WTC11 (cell line): Measurements from ENCODE around the gene DYNLRB1. TPM values are rescaled to one million over a fixed set of nuclear protein-coding genes. Genes with fewer than 3 reads are reported as not detected.

ENCODE experiments used
- ATAC-seq: fragments of 200-7000 bp; cut with Tn5 transposase; 2 replicates; pipeline ENCODE4 v1.10.0; 2021; ENCODE audit warnings: mild to moderate bottlenecking, moderate library complexity
- CTCF ChIA-PET: fragments of 300-600 bp; sonication (Branson Sonifier 250); formaldehyde crosslinking; loops from one replicate; lab custom pipeline; 2021; ENCODE audit warnings: antibody characterized with exemption; lab: Charles Lee
- POLR2A ChIA-PET: fragments of 350-600 bp; sonication (Branson Sonifier 250); formaldehyde crosslinking; loops from one replicate; lab custom pipeline; 2021; ENCODE audit warnings: antibody characterized with exemption; lab: Charles Lee
- DNase-seq: peaks from one replicate; pipeline ENCODE4 v3.0.0; 2021; ENCODE audit warnings: low spot score
- H3K27ac Mint-ChIP-seq: 2 replicates; pipeline ENCODE4 v1.8.0; 2021; ENCODE audit warnings: mixed read lengths
- H3K27me3 Mint-ChIP-seq: 2 replicates; pipeline ENCODE4 v1.8.0; 2021; ENCODE audit warnings: low read depth, mild to moderate bottlenecking, moderate library complexity, mixed read lengths
- H3K36me3 Mint-ChIP-seq: 2 replicates; pipeline ENCODE4 v1.8.0; 2021; ENCODE audit warnings: mixed read lengths
- H3K4me1 Mint-ChIP-seq: 2 replicates; pipeline ENCODE4 v1.8.0; 2022; ENCODE audit warnings: mixed read lengths
- H3K4me3 Mint-ChIP-seq: 2 replicates; pipeline ENCODE4 v1.8.0; 2021; ENCODE audit warnings: mild to moderate bottlenecking, moderate library complexity, mixed read lengths
- H3K9me3 Mint-ChIP-seq: 2 replicates; pipeline ENCODE4 v1.8.0; 2021; ENCODE audit warnings: mixed read lengths
- ATF1 ChIP-seq: sonication (generic); formaldehyde crosslinking; IDR thresholded peaks from 2 replicates; pipeline ENCODE4 v1.8.1; 2023; ENCODE audit warnings: mild to moderate bottlenecking, moderate library complexity, missing genetic modification reagents
- ATF2 ChIP-seq: sonication (generic); formaldehyde crosslinking; IDR thresholded peaks from 2 replicates; pipeline ENCODE4 v1.8.1; 2022; ENCODE audit warnings: low read depth, missing genetic modification reagents, borderline replicate concordance
- CDX4 ChIP-seq: fragments of 250-450 bp; sonication (Bioruptor Pico); IDR thresholded peaks from 2 replicates; pipeline ENCODE4 v1.9.0; 2021; ENCODE audit warnings: moderate library complexity, mild to moderate bottlenecking, inconsistent platforms, borderline replicate concordance
- ESRRA ChIP-seq: sonication (generic); formaldehyde crosslinking; IDR thresholded peaks from 2 replicates; pipeline ENCODE4 v1.8.1; 2022; ENCODE audit warnings: mild to moderate bottlenecking, missing genetic modification reagents, borderline replicate concordance
- ETV6 ChIP-seq: sonication (generic); formaldehyde crosslinking; IDR thresholded peaks from 2 replicates; pipeline ENCODE4 v1.8.1; 2022; ENCODE audit warnings: mild to moderate bottlenecking, missing genetic modification reagents
- FOXJ3 ChIP-seq: sonication (generic); formaldehyde crosslinking; IDR thresholded peaks from 2 replicates; pipeline ENCODE4 v1.9.0; 2021; ENCODE audit warnings: missing genetic modification reagents, mild to moderate bottlenecking, borderline replicate concordance
- GRHL2 ChIP-seq: fragments of 250-450 bp; sonication (Bioruptor Pico); IDR thresholded peaks from 2 replicates; pipeline ENCODE4 v1.8.0; 2022; ENCODE audit warnings: mild to moderate bottlenecking, moderate library complexity; ENCODE audit not compliant: insufficient replicate concordance, severe bottlenecking
- HMGA2 ChIP-seq: fragments of 250-450 bp; sonication (Bioruptor Pico); IDR thresholded peaks from 2 replicates; pipeline ENCODE4 v1.4.0; 2021; ENCODE audit warnings: mild to moderate bottlenecking, moderate library complexity
- KAT7 ChIP-seq: sonication (generic); formaldehyde crosslinking; IDR thresholded peaks from 2 replicates; pipeline ENCODE4 v1.8.1; 2023; ENCODE audit warnings: missing genetic modification reagents, mild to moderate bottlenecking, borderline replicate concordance
- MAX ChIP-seq: sonication (generic); formaldehyde crosslinking; IDR thresholded peaks from 2 replicates; pipeline ENCODE4 v1.8.0; 2022; ENCODE audit warnings: mild to moderate bottlenecking, missing genetic modification reagents
- MYBL2 ChIP-seq: sonication (generic); formaldehyde crosslinking; IDR thresholded peaks from 2 replicates; pipeline ENCODE4 v1.8.1; 2023; ENCODE audit warnings: mild to moderate bottlenecking, moderate library complexity, missing genetic modification reagents
- NFYB ChIP-seq: sonication (generic); formaldehyde crosslinking; conservative IDR thresholded peaks from 2 replicates; pipeline ENCODE4 v1.8.0; 2022; ENCODE audit warnings: low read depth, missing genetic modification reagents
- NR3C1 ChIP-seq: sonication (generic); formaldehyde crosslinking; conservative IDR thresholded peaks from 2 replicates; pipeline ENCODE4 v1.8.1; 2023; ENCODE audit warnings: low read depth, mild to moderate bottlenecking, missing genetic modification reagents
- SMAD3 ChIP-seq: sonication (generic); formaldehyde crosslinking; IDR thresholded peaks from 2 replicates; pipeline ENCODE4 v1.8.0; 2022; ENCODE audit warnings: missing genetic modification reagents, mild to moderate bottlenecking, borderline replicate concordance
- SMAD4 ChIP-seq: sonication (generic); formaldehyde crosslinking; IDR thresholded peaks from 2 replicates; pipeline ENCODE4 v1.8.0; 2022; ENCODE audit warnings: mild to moderate bottlenecking, missing genetic modification reagents
- ZNF219 ChIP-seq: sonication (generic); formaldehyde crosslinking; IDR thresholded peaks from 2 replicates; pipeline ENCODE4 v1.8.0; 2023; ENCODE audit warnings: missing genetic modification reagents, mild to moderate bottlenecking, borderline replicate concordance
- ZNF425 ChIP-seq: fragments of 250-450 bp; sonication (Bioruptor Pico); conservative IDR thresholded peaks from 2 replicates; pipeline ENCODE4 v1.9.0; 2021; ENCODE audit warnings: mild to moderate bottlenecking
- ZNF532 ChIP-seq: fragments of 250-450 bp; sonication (Bioruptor Pico); IDR thresholded peaks from 2 replicates; pipeline ENCODE4 v1.9.0; 2021; ENCODE audit warnings: mild to moderate bottlenecking, borderline replicate concordance
- ZSCAN18 ChIP-seq: fragments of 250-450 bp; sonication (Bioruptor Pico); IDR thresholded peaks from 2 replicates; pipeline ENCODE4 v2.1.2; 2022; ENCODE audit warnings: mild to moderate bottlenecking, moderate library complexity
- total RNA-seq: library from RNA; stranded (reverse); gene quantifications from 3 replicates; pipeline ENCODE4 v1.2.3, GENCODE V29; 2021

The DYNLRB1 gene
- total RNA-seq, 1 experiment from 2014 or later = 99.3 TPM

- Mint-ChIP-seq H3K27me3 (no peaks in the 10 kb centered on the region), H3K27ac (no peak overlapping the region), H3K4me1 (no peaks in the 10 kb centered on the region), H3K4me3 (no peak overlapping the region), H3K9me3 (no peaks in the 10 kb centered on the region), H3K36me3 (peaks cover 40% of the 10 kb centered on the region)
- ATAC-seq = no peak
- no peak for DNase-seq
- no peak for TF ChIP-seq GRHL2 (CRISPR knock-in tag)
- TF ChIP-seq MYBL2 (CRISPR knock-in tag) = no peak
- no peak for TF ChIP-seq ZSCAN18 (CRISPR knock-in tag)
- TF ChIP-seq ZNF532 = no peak
- TF ChIP-seq ATF2 (CRISPR knock-in tag) = no peak
- no peak for TF ChIP-seq NFYB (CRISPR knock-in tag)
- TF ChIP-seq ZNF219 = no peak
- TF ChIP-seq ATF1 = no peak
- no peak for TF ChIP-seq SMAD3 (CRISPR knock-in tag)
- no peak for TF ChIP-seq MAX
- no peak for TF ChIP-seq ESRRA (CRISPR knock-in tag)
- ChIA-PET POLR2A (no interaction called here), CTCF (interaction anchor here (1.5 to 2.7 kb wide), 2 partner anchors 9 to 220 kb away, joined by 5 to 12 read pairs; no protein-coding TSS in a partner anchor)
Observed at GRCh38 chr20:34532320-34532719, 16.1 kb downstream of the DYNLRB1 start.

- no peak for ATAC-seq
- Mint-ChIP-seq H3K4me1 (no peaks in the 10 kb centered on the region), H3K36me3 (peaks cover 36% of the 10 kb centered on the region), H3K9me3 (no peaks in the 10 kb centered on the region), H3K27me3 (no peaks in the 10 kb centered on the region), H3K27ac (no peak overlapping the region), H3K4me3 (no peak overlapping the region)
- ChIA-PET CTCF (interaction anchor here (1.5 to 2.7 kb wide), 2 partner anchors 10 to 221 kb away, joined by 5 to 12 read pairs; no protein-coding TSS in a partner anchor), POLR2A (no interaction called here)
- no peak for DNase-seq
- TF ChIP-seq HMGA2 (CRISPR knock-in tag) = no peak
- TF ChIP-seq ZNF219 = no peak
Observed at GRCh38 chr20:34532756-34533155, 16.5 kb downstream of the DYNLRB1 start.

GRCh38 chr20:34534391-34535165, 18.4 kb downstream of the DYNLRB1 start:
- CTCF ChIA-PET = interaction anchor here (1.7 kb wide), 1 partner anchor 12 kb away, joined by 4 read pairs; no protein-coding TSS in a partner anchor
- H3K27ac Mint-ChIP-seq = no peak overlapping the region
- H3K4me1 Mint-ChIP-seq = no peaks in the 10 kb centered on the region
- POLR2A ChIA-PET = no interaction called here
- ATAC-seq (no peak), DNase-seq (no peak)
- H3K27me3 Mint-ChIP-seq = no peaks in the 10 kb centered on the region
- H3K9me3 Mint-ChIP-seq = no peaks in the 10 kb centered on the region
- H3K36me3 Mint-ChIP-seq = peaks cover 26% of the 10 kb centered on the region
- TF ChIP-seq ZNF425 (CRISPR knock-in tag) (no peak), SMAD4 (CRISPR knock-in tag) (no peak), KAT7 (no peak), SMAD3 (CRISPR knock-in tag) (no peak), NR3C1 (no peak), FOXJ3 (CRISPR knock-in tag) (no peak), CDX4 (CRISPR knock-in tag) (no peak), ETV6 (no peak)
- no peak overlapping the region for H3K4me3 Mint-ChIP-seq
